DMS153 (cell line): ENCODE measurements around the gene UBE3D.

Experiments
- DNase-seq: peaks from one replicate; lab custom pipeline; 2025; lab: John Stamatoyannopoulos, UW

The UBE3D gene

DNA sequence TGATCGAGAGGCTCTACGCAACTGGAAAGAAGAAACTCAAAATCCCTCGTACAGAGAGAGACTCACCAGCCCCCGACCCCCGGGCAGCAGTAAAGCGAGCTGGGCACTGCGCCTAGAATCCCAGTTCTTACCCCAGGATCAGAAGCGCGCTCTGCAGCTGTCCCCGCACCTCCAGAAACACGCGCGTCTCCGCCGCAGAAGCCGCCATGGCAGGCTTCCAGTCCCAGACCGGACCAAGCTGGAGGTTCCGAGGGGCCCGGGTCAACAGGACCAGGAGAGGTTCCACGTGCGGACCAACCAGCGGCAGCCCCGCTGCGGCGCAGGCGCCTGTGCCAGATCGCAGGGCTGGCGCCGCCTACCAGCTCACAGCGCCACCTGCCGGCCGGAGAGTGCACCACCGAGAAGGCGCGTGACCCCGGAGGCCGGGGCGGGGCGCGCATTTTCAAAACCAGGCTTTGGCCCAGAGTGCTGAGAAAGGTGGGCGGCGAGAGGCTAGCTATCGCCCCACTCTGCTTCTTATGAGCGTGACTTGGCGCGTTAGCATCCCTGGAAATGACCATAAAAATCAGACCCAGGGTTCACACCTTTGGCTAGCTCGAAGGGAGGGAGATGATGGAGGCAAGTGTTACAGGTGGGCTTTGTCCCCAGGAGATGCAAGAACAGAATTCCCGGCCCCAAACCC lies at the start of gene UBE3D:
TSS of gene UBE3D (minus strand) at position 331 of the 682 bp plus-strand sequence. CDS start at position 208, 123 bp downstream.
- DNase-seq, result peak; percentile 51

DNA sequence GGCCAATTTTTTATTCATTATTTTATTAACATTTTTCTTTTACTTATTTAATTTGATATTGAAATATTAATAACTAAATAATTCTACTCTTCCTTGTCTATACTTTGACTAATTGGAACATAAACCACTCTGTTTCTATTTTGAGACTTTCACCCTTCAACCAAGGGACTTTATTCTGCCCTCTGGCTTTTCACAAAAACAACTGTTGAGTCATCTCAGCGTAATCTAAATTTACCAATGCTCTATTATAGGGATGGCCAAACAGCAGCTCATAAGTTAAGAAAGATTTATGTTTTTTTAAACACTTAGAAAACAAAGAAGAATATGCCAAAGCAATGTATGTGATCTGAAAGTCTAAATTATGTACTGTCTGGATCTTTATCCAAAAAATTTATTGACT lies 48.5 kb upstream of the UBE3D start:
- DNase-seq, result no peak

GRCh38 chr6:83113258-83113657 lies 47.6 kb upstream of the UBE3D start:
- DNase-seq, result no peak

GRCh38 chr6:83108378-83108777 lies 42.7 kb upstream of the UBE3D start:
- DNase-seq, result no peak

DNA sequence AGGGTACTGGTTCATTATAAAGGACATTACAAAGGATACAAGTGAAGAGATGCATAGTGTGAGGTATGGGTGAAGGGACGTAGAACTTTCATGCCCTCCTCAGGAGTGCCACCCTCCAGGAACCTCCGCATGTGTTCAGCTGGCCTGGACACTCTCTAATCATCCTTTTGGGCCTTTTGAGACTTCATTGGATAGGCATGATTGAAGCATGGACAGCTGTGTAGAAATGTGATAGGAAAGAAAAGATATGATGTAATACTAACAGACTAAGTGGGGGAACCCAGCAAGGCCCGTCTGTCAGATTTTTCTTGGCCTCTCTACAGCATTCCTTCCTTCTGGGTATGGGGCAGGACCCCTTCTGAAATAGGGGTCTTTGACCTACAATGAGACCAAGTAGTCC lies 32.9 kb upstream of the UBE3D start:
- DNase-seq, result no peak

GRCh38 chr6:83097675-83098074 lies 32.0 kb upstream of the UBE3D start:
- no peak for DNase-seq

GRCh38 chr6:83097204-83097603 lies 31.6 kb upstream of the UBE3D start:
- DNase-seq, result no peak

- no peak for DNase-seq
Observed at GRCh38 chr6:83096791-83097190, 31.1 kb upstream of the UBE3D start.

DNA sequence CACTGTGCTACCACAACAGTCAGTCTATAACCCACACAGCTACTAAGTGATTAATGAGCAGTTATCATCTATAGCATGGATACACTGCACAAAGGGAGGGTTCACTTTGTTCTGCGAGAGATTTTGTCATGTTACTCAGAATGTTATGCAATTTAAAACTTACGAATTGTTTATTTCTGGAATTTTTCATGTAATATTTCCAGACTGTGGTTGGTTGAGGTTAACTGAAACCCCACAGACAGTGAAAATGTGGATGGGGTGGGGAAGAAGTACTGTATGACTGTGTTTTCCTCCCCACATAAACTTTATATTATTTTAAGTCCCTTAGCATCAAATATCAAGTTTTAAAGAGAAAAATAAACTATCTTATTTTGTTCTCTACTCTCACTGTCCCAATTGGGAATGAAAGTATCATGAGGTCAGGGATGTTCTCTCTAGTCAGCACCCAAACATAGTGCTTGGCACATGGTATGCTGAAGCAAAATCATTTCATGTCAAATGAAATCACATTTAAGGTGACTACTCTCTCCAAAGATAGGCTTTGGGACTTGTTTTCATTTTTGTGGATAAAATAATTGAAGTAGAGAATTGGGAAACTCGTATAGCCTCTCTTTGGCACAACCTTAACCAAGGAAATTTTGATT lies 27.2 kb upstream of the UBE3D start:
- DNase-seq, result no peak

- no peak for DNase-seq
Observed at GRCh38 chr6:83086751-83087150, 21.1 kb upstream of the UBE3D start.

GRCh38 chr6:83083476-83083875 lies 17.8 kb upstream of the UBE3D start:
- no peak for DNase-seq

GRCh38 chr6:83073615-83074014 lies 8.0 kb upstream of the UBE3D start:
- DNase-seq, result no peak

GRCh38 chr6:83072726-83073125 lies 7.1 kb upstream of the UBE3D start:
- no peak for DNase-seq

DNA sequence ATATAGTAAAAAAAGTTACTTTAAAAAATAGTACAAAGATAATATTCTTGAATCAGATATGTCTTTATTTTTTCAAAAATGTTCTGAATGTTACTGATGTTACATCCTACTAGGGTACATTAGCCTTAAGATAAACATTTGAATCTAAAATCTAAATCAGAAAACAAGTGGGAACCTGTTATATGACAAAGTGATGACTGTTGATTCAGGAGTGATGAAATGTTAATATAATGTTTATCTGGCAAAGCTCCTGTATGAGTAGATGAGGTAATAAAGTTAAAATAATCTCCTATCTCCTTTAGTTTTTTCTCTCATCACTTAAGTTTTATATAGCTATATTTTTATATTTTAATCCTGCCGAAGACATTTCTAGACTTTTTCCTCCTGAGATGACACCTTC lies 6.1 kb upstream of the UBE3D start:
- no peak for DNase-seq

- DNase-seq, result no peak
Observed at GRCh38 chr6:83071023-83071422, 5.4 kb upstream of the UBE3D start.

- DNase-seq, result no peak
Observed at GRCh38 chr6:83069633-83070032, 4.0 kb upstream of the UBE3D start.

- DNase-seq, result no peak
Observed at GRCh38 chr6:83068616-83069015, 3.0 kb upstream of the UBE3D start.

DNA sequence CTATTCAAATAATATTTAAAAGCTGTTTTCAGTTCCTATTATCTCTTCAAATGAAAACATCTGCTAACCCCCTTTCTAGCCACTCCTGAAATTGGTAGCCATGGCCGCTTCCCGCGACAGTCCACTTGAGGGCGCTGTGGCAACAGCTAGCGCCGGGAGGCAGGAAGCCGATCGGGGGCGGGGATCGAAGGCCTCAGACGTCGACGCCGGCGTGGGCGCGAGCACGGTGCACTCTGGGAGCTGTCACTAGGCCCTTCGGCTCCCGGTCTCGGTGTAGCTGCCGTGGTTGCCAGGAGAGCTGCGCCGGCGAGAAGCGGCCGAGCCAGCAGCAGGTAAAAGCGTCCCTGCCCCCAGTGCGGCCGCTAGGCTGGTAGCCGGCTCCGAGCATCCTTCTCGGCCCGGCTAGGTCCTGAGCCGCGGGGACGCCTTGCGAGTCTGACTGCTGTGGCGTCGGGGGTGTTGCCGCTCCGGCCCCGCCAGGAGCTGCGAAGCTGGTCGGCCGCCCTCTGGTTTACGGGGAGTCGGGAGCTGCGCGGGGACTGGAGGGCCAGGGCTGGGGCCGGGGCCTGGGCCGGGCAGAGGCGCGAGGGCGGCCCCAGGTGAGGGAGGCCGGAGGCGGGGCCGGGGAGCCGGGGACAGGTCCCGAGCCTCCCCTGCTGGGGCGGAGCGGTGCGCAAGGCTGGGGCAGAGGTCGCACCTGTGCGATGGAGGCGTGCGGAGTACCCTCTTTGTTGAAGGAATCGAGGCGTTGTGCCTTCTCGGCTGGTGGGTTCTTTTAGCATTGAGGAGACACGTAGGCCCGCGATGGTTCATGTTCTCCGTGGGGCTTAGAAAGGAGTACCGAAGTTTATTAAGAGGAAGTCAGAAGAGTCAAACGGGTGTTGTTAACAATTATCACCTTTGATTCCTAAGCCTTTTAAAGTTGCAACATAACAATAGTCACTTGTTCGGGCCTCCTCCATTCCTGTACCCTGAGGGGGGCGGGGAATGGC lies 2.1 kb upstream of the UBE3D start, which contains the start of gene DOP1A:
TSS of gene DOP1A (plus strand) at position 224 of the 992 bp plus-strand sequence. CDS start 29,307 bp downstream, outside the sequence.
- DNase-seq, result peak; percentile 96

GRCh38 chr6:83062225-83062624 lies 3.4 kb downstream of the UBE3D start:
- no peak for DNase-seq

DNA sequence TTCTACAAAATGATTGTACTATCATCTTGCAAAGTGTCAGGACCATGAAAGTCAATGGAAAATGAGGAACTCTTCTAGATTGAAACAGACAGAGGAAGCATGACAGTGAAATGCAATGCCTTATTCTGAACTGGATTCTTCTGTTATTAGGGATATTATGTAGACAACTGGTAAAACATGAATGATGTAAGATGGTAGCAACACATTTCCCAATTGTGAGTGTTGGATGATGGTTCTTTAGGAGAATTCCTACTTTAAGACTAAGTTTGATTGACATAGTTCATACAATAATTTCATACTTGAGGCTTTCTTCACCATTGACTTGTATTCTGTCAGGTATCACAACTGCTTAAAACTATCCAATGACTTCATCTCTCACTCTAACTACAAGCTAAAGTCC lies 4.5 kb downstream of the UBE3D start:
- DNase-seq, result no peak

- DNase-seq, result peak; percentile 52
Observed at GRCh38 chr6:83057705-83058321, 7.8 kb downstream of the UBE3D start.

DNA sequence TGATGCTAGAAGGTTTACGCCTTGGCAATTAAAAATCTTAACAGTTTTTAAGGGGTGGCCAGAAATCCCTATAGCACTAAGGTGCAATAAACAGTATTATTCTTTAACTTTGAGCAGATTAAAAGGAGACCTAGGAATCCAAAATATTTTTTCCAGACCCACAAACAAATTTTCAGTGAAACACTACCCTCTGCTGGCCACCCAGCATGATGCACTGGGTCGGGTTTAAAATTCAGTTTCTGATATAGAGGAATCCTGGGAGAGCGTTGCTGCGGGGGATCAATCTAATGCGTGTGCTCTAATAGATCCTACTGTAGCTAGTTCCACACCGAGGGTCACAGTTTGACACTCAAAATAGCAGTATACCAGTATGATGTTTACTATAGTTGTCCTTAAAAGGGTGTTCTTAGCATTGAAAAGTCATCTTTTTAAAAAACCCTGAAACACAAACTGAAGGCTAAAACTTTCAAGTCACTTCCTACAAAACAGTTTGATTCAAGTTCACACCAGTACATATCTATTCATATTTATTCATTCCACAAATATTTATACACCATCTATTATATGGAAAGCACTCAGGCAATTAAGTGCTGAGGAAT lies 10.2 kb downstream of the UBE3D start:
- DNase-seq, result peak; percentile 8
